Measurements from ENCODE around the gene ZBED6.

Gene ZBED6

GRCh38 chr1:203807196-203807595, 11.8 kb downstream of the ZBED6 start:
- Histone ChIP-seq H2BK15ac (ENCODE audit: low read length) (no peak overlapping the region), H2AK5ac (ENCODE audit: low read depth, low read length) (no peak overlapping the region), H3K27me3 (ENCODE audit: control insufficient read depth in 3 of 3, insufficient read depth in 3 of 3, low read depth in 1 of 3, low read length in 3 of 3) (no peaks in the 10 kb centered on the region), H2BK120ac (ENCODE audit: low read depth, low read length) (no peak overlapping the region), H3K23ac (ENCODE audit: low read depth, low read length, poor library complexity) (no peak overlapping the region), H3K4ac (ENCODE audit: low read length) (no peak overlapping the region), H4K91ac (ENCODE audit: low read depth, low read length, poor library complexity) (no peak overlapping the region), H2BK12ac (ENCODE audit: low read length) (no peak overlapping the region), H3K27ac (replicated peaks; ENCODE audit: low read length) (no peak overlapping the region), H3K9ac (ENCODE audit: low read depth, low read length, poor library complexity) (no peak overlapping the region), H3K4me2 (ENCODE audit: insufficient read depth, low read length, poor library complexity, severe bottlenecking) (no peak overlapping the region), H3K14ac (ENCODE audit: low read length) (no peak overlapping the region), H3K79me1 (ENCODE audit: low read depth, low read length) (peaks cover 6% of the 10 kb centered on the region), H3K4me3 (ENCODE audit: low read length in 2 of 2) (no peak overlapping the region), H2BK5ac (ENCODE audit: low read length) (no peak overlapping the region), H2AFZ (ENCODE audit: low read length) (no peak overlapping the region), H3K4me1 (ENCODE audit: control insufficient read depth in 2 of 2, insufficient read depth in 1 of 2, low read depth in 1 of 2, low read length in 2 of 2) (no peaks in the 10 kb centered on the region), H3K18ac (ENCODE audit: low read length) (no peak overlapping the region), H3K36me3 (replicated peaks in 1 of 2; ENCODE audit: control insufficient read depth in 2 of 2, insufficient read depth in 2 of 2, low read length in 2 of 2) (peaks cover 8 to 91% of the 10 kb centered on the region in 2 donors), H4K8ac (ENCODE audit: low read depth, low read length) (no peak overlapping the region), H3K9me3 (replicated peaks in 1 of 2; ENCODE audit: control insufficient read depth in 2 of 2, insufficient read depth in 1 of 2, low read depth in 1 of 2, low read length in 2 of 2) (peaks cover 0 to 12% of the 10 kb centered on the region in 2 donors)
- no CpG with 5 or more reads among the region's 2 CpGs for WGBS, 2 donors (ENCODE audit: extremely low coverage in 2 of 2, insufficient read length in 2 of 2, insufficient replicate concordance in 1 of 2)
- DNase-seq (ENCODE audit: low spot score) = no peak

GRCh38 chr1:203813581-203814341, 18.3 kb downstream of the ZBED6 start:
- H4K91ac ChIP-seq (ENCODE audit: low read depth, low read length, poor library complexity) = no peak overlapping the region
- no peak overlapping the region for H3K18ac ChIP-seq (ENCODE audit: low read length)
- H3K79me1 ChIP-seq (ENCODE audit: low read depth, low read length) = no peaks in the 10 kb centered on the region
- no peak for DNase-seq (ENCODE audit: low spot score)
- H2BK5ac ChIP-seq (ENCODE audit: low read length) = no peak overlapping the region
- H3K14ac ChIP-seq (ENCODE audit: low read length) = no peak overlapping the region
- H3K4me2 ChIP-seq (ENCODE audit: insufficient read depth, low read length, poor library complexity, severe bottlenecking) = no peak overlapping the region
- no peak overlapping the region for H2BK12ac ChIP-seq (ENCODE audit: low read length)
- peaks cover 8 to 92% of the 10 kb centered on the region in 2 donors for H3K36me3 ChIP-seq (replicated peaks in 1 of 2; ENCODE audit: control insufficient read depth in 2 of 2, insufficient read depth in 2 of 2, low read length in 2 of 2)
- H3K4me3 ChIP-seq (ENCODE audit: low read length in 2 of 2) = no peak overlapping the region
- no CpG with 5 or more reads among the region's 2 CpGs for WGBS, 2 donors (ENCODE audit: extremely low coverage in 2 of 2, insufficient read length in 2 of 2, insufficient replicate concordance in 1 of 2)
- no peak overlapping the region for H3K9ac ChIP-seq (ENCODE audit: low read depth, low read length, poor library complexity)
- H4K8ac ChIP-seq (ENCODE audit: low read depth, low read length) = no peak overlapping the region
- no peak overlapping the region for H2AFZ ChIP-seq (ENCODE audit: low read length)
- H3K4ac ChIP-seq (ENCODE audit: low read length) = no peak overlapping the region
- no peaks in the 10 kb centered on the region for H3K27me3 ChIP-seq (ENCODE audit: control insufficient read depth in 3 of 3, insufficient read depth in 3 of 3, low read depth in 1 of 3, low read length in 3 of 3)
- H2BK120ac ChIP-seq (ENCODE audit: low read depth, low read length) = no peak overlapping the region
- H3K4me1 ChIP-seq (ENCODE audit: control insufficient read depth in 2 of 2, insufficient read depth in 1 of 2, low read depth in 1 of 2, low read length in 2 of 2) = no peaks in the 10 kb centered on the region
- no peak overlapping the region for H3K27ac ChIP-seq (replicated peaks; ENCODE audit: low read length)
- H2AK5ac ChIP-seq (ENCODE audit: low read depth, low read length) = no peak overlapping the region
- no peaks in the 10 kb centered on the region for H3K9me3 ChIP-seq (replicated peaks in 1 of 2; ENCODE audit: control insufficient read depth in 2 of 2, insufficient read depth in 1 of 2, low read depth in 1 of 2, low read length in 2 of 2)
- H3K23ac ChIP-seq (ENCODE audit: low read depth, low read length, poor library complexity) = no peak overlapping the region
- H2BK15ac ChIP-seq (ENCODE audit: low read length) = no peak overlapping the region

GRCh38 chr1:203818399-203818798, 23.0 kb downstream of the ZBED6 start:
- H2AFZ ChIP-seq (ENCODE audit: low read length) = no peak overlapping the region
- H3K4ac ChIP-seq (ENCODE audit: low read length) = no peak overlapping the region
- H4K91ac ChIP-seq (ENCODE audit: low read depth, low read length, poor library complexity) = no peak overlapping the region
- WGBS, 2 donors (ENCODE audit: extremely low coverage in 2 of 2, insufficient read length in 2 of 2, insufficient replicate concordance in 1 of 2) = no CpG with 5 or more reads among the region's 6 CpGs
- H3K79me1 ChIP-seq (ENCODE audit: low read depth, low read length) = peaks cover 5% of the 10 kb centered on the region
- no peak overlapping the region for H3K23ac ChIP-seq (ENCODE audit: low read depth, low read length, poor library complexity)
- H3K9ac ChIP-seq (ENCODE audit: low read depth, low read length, poor library complexity) = no peak overlapping the region
- no peak overlapping the region for H2BK5ac ChIP-seq (ENCODE audit: low read length)
- peaks cover 28 to 97% of the 10 kb centered on the region in 2 donors for H3K36me3 ChIP-seq (replicated peaks in 1 of 2; ENCODE audit: control insufficient read depth in 2 of 2, insufficient read depth in 2 of 2, low read length in 2 of 2)
- H3K27ac ChIP-seq (replicated peaks; ENCODE audit: low read length) = no peak overlapping the region
- no peak overlapping the region for H2BK12ac ChIP-seq (ENCODE audit: low read length)
- H3K4me3 ChIP-seq (ENCODE audit: low read length in 2 of 2) = no peak overlapping the region
- no peak overlapping the region for H2AK5ac ChIP-seq (ENCODE audit: low read depth, low read length)
- no peak overlapping the region for H3K18ac ChIP-seq (ENCODE audit: low read length)
- H4K8ac ChIP-seq (ENCODE audit: low read depth, low read length) = no peak overlapping the region
- H3K4me1 ChIP-seq (ENCODE audit: control insufficient read depth in 2 of 2, insufficient read depth in 1 of 2, low read depth in 1 of 2, low read length in 2 of 2) = no peaks in the 10 kb centered on the region
- no peaks in the 10 kb centered on the region for H3K27me3 ChIP-seq (ENCODE audit: control insufficient read depth in 3 of 3, insufficient read depth in 3 of 3, low read depth in 1 of 3, low read length in 3 of 3)
- no peak overlapping the region for H2BK120ac ChIP-seq (ENCODE audit: low read depth, low read length)
- no peak for DNase-seq (ENCODE audit: low spot score)
- H2BK15ac ChIP-seq (ENCODE audit: low read length) = no peak overlapping the region
- no peak overlapping the region for H3K4me2 ChIP-seq (ENCODE audit: insufficient read depth, low read length, poor library complexity, severe bottlenecking)
- peaks cover 0 to 3% of the 10 kb centered on the region in 2 donors for H3K9me3 ChIP-seq (replicated peaks in 1 of 2; ENCODE audit: control insufficient read depth in 2 of 2, insufficient read depth in 1 of 2, low read depth in 1 of 2, low read length in 2 of 2)
- H3K14ac ChIP-seq (ENCODE audit: low read length) = no peak overlapping the region

DNA sequence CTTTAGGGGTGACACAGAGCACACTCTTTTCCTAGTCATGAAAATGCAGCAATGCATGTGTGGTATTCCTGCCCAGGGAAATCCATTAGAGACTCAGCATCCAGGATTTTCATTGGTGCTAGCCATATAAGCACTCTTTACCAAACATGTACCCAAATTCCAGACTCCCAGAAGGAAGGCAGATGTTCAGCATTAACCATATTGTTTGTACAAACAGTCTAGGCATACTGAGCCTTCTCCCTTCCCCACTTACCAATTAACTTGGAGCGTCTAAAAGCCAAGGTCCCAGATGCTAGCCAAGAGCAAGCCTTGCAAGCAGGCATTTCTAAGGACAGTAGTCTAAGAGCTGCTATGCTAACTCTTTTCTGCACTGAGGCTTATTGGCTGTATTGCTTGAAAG, 27.9 kb downstream of the ZBED6 start:
- no peaks in the 10 kb centered on the region for H3K4me1 ChIP-seq (ENCODE audit: control insufficient read depth in 2 of 2, insufficient read depth in 1 of 2, low read depth in 1 of 2, low read length in 2 of 2)
- no peaks in the 10 kb centered on the region for H3K27me3 ChIP-seq (ENCODE audit: control insufficient read depth in 3 of 3, insufficient read depth in 3 of 3, low read depth in 1 of 3, low read length in 3 of 3)
- no peak overlapping the region for H3K27ac ChIP-seq (replicated peaks; ENCODE audit: low read length)
- no peak overlapping the region for H3K23ac ChIP-seq (ENCODE audit: low read depth, low read length, poor library complexity)
- no peak overlapping the region for H3K4ac ChIP-seq (ENCODE audit: low read length)
- DNase-seq (ENCODE audit: low spot score) = no peak
- no peak overlapping the region for H3K4me2 ChIP-seq (ENCODE audit: insufficient read depth, low read length, poor library complexity, severe bottlenecking)
- no peak overlapping the region for H2BK12ac ChIP-seq (ENCODE audit: low read length)
- H2BK15ac ChIP-seq (ENCODE audit: low read length) = no peak overlapping the region
- no peak overlapping the region for H4K8ac ChIP-seq (ENCODE audit: low read depth, low read length)
- no peak overlapping the region for H3K4me3 ChIP-seq (ENCODE audit: low read length in 2 of 2)
- no peak overlapping the region for H3K18ac ChIP-seq (ENCODE audit: low read length)
- H2BK5ac ChIP-seq (ENCODE audit: low read length) = no peak overlapping the region
- H2BK120ac ChIP-seq (ENCODE audit: low read depth, low read length) = no peak overlapping the region
- H2AK5ac ChIP-seq (ENCODE audit: low read depth, low read length) = no peak overlapping the region
- no peak overlapping the region for H2AFZ ChIP-seq (ENCODE audit: low read length)
- H4K91ac ChIP-seq (ENCODE audit: low read depth, low read length, poor library complexity) = no peak overlapping the region
- H3K14ac ChIP-seq (ENCODE audit: low read length) = no peak overlapping the region
- WGBS, 2 donors (ENCODE audit: extremely low coverage in 2 of 2, insufficient read length in 2 of 2, insufficient replicate concordance in 1 of 2) = no CpG with 5 or more reads among the region's 1 CpG
- peaks cover 8% of the 10 kb centered on the region for H3K79me1 ChIP-seq (ENCODE audit: low read depth, low read length)
- peaks cover 27 to 94% of the 10 kb centered on the region in 2 donors for H3K36me3 ChIP-seq (replicated peaks in 1 of 2; ENCODE audit: control insufficient read depth in 2 of 2, insufficient read depth in 2 of 2, low read length in 2 of 2)
- peaks cover 0 to 3% of the 10 kb centered on the region in 2 donors for H3K9me3 ChIP-seq (replicated peaks in 1 of 2; ENCODE audit: control insufficient read depth in 2 of 2, insufficient read depth in 1 of 2, low read depth in 1 of 2, low read length in 2 of 2)
- H3K9ac ChIP-seq (ENCODE audit: low read depth, low read length, poor library complexity) = no peak overlapping the region
